Measurements from ENCODE around the gene SORL1-AS1.
"Not testable (repeated sequence)": the region's sequence is repeated elsewhere in the genome, so short reads cannot be mapped to it uniquely, and the experiment has no call there.

DNA sequence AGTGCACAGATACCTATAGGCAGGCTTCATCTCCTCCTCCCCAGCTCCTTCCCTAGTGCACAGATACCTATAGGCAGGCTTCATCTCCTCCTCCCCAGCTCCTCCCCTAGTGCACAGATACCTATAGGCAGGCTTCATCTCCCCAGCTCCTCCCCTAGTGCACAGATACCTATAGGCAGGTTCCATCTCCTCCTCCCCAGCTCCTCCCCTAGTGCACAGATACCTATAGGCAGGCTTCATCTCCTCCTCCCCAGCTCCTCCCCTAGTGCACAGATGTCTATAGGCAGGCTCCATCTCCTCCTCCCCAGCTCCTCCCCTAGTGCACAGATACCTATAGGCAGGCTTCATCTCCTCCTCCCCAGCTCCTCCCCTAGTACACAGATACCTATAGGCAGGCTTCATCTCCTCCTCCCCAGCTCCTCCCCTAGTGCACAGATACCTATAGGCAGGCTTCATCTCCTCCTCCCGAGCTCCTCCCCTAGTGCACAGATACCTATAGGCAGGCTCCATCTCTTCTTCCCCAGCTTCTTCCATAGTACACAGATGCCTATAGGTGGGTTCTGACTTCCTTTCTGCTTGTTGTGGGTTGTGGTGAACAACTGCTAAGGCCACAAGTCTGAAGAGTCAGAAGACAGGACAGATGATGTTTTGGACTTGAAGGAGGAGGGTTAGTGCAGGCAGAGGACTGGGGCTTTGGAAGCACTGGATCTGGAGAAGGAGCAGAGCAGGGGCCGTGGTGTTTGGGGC lies 28.9 kb upstream of the SORL1-AS1 start:
- TF ChIP-seq, protein P1, sequence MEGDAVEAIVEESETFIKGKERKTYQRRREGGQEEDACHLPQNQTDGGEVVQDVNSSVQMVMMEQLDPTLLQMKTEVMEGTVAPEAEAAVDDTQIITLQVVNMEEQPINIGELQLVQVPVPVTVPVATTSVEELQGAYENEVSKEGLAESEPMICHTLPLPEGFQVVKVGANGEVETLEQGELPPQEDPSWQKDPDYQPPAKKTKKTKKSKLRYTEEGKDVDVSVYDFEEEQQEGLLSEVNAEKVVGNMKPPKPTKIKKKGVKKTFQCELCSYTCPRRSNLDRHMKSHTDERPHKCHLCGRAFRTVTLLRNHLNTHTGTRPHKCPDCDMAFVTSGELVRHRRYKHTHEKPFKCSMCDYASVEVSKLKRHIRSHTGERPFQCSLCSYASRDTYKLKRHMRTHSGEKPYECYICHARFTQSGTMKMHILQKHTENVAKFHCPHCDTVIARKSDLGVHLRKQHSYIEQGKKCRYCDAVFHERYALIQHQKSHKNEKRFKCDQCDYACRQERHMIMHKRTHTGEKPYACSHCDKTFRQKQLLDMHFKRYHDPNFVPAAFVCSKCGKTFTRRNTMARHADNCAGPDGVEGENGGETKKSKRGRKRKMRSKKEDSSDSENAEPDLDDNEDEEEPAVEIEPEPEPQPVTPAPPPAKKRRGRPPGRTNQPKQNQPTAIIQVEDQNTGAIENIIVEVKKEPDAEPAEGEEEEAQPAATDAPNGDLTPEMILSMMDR (IDR thresholded peaks at IDR 0.05 in 4 of 5, conservative IDR thresholded peaks at IDR 0.05 in 1 of 5), result not testable (repeated sequence)
- not testable (repeated sequence) for TF ChIP-seq POLR2A (IDR thresholded peaks at IDR 0.05)

Data from gastrocnemius medialis (tissue), 4 donors.